Pancreas (tissue), 10 donors: ENCODE measurements around the gene FHIT. TPM values are rescaled to one million over a fixed set of nuclear protein-coding genes. Genes with fewer than 3 reads are reported as not detected.

Experiments
- ATAC-seq, 4 donors: fragments of 200-7000 bp; cut with Tn5 transposase; one replicate each; pipeline versions ENCODE4 v1.8.0 to v1.9.1; 2020; ENCODE audit warnings: mild to moderate bottlenecking in 4 of 4, moderate library complexity in 4 of 4
- DNase-seq, 6 donors: peaks; one replicate each; pipeline ENCODE4 v3.0.0-alpha.2; 2020
- FAIRE-seq: peaks from 2 replicates; lab custom pipeline; 2012; peaks lifted over from hg19 to GRCh38; lab: Jason Lieb, UNC
- H3K27ac ChIP-seq, 4 donors: fragments of 200-600 bp; sonication (generic); 1 replicate in 3 of 4; 2 replicates in 1 of 4; pipeline versions ENCODE4 v1.5.0 to v1.8.0; 2020
- H3K27me3 ChIP-seq, 4 donors: fragments of 200-600 bp; one replicate each; pipeline ENCODE4 v1.8.0; 2021
- H3K36me3 ChIP-seq, 3 donors: fragments of 200-600 bp; sonication (generic) in 1 of 3; one replicate each; pipeline versions ENCODE4 v1.5.0 to v1.8.0; 2020 to 2021
- H3K4me1 ChIP-seq, 3 donors: fragments of 200-600 bp; one replicate each; pipeline ENCODE4 v1.8.0; 2021
- H3K4me3 ChIP-seq, 4 donors: fragments of 200-600 bp; sonication (generic) in 2 of 4; one replicate each; pipeline versions ENCODE4 v1.5.0 to v1.8.0; 2020 to 2021
- H3K9me3 ChIP-seq, 4 donors: fragments of 200-600 bp; one replicate each; pipeline ENCODE4 v1.8.0; 2021
- CTCF ChIP-seq, 4 donors: fragments of 200-600 bp; sonication (generic) in 3 of 4; IDR thresholded peaks; one replicate each; pipeline versions ENCODE4 v1.5.0 to v1.8.0; 2021; ENCODE audit warnings: antibody characterized with exemption in 4 of 4
- WGBS, 2 donors: extraction: QIAGEN DNeasy Blood & Tissue Kit; methylation state at CpG; one replicate each; pipeline ENCODE4 v1.1.7; 2013; 5-methylcytosine and 5-hydroxymethylcytosine counted together
- intact Hi-C, 3 donors: fragments of 100-400 bp; cut with DNase I; formaldehyde crosslinking; loops; one replicate each; pipeline versions ENCODE4 v1.11.1 to v1.14.2; 2022
- polyA plus RNA-seq, 2 donors: library from polyadenylated mRNA; stranded (reverse); fragments of 200-250 nt; gene quantifications; one replicate each; pipeline ENCODE4 v1.2.3, GENCODE V29; 2013
- total RNA-seq, 6 donors: library from RNA; stranded (reverse); fragmentation: NEBNext Ultra II Directional in 4 of 6; extraction: Animal tissue kit (Norgen Biotek cat#: 25700) in 4 of 6; gene quantifications; one replicate each; pipeline versions ENCODE4 v1.2.1 to v1.2.4, GENCODE V29; 2021 to 2023
- donor health status: healthy with polysubstance abuse.
- donor health status: DM: no; HTN: no; CAD: no; lungs with moderate emphysema.
- donor health status: DM: no; HTN: no; CAD: no.
- donor health status: control.
- donor health status: control.
- donor health status: Bipolar disorder and iron deficiency.
- donor health status: DM: yes; HTN: yes; CAD: no.
- donor health status: DM: no; HTN: no; CAD: no.
- donor health status: DM: no; HTN: no; CAD: no.
- donor health status: DM: yes; HTN: yes; CAD: no.

Gene FHIT
- total and polyA plus RNA-seq, 8 donors = 4.8 to 15.7 (median 8.0) TPM

- Histone ChIP-seq H3K4me3 (no peak overlapping the region), H3K27ac (no peak overlapping the region), H3K27me3 (no peaks in the 10 kb centered on the region), H3K36me3 (no peaks in the 10 kb centered on the region), H3K4me1 (no peaks in the 10 kb centered on the region), H3K9me3 (peaks cover 0 to 3% (median 0%) of the 10 kb centered on the region in 4 donors)
- 92% methylated on average over 2 of the region's 2 CpGs for WGBS, 2 donors
- ATAC-seq (no peak), FAIRE-seq (no peak), DNase-seq (no peak)
- no peak for TF ChIP-seq CTCF (IDR thresholded peaks at IDR 0.05)
- intact Hi-C loops = loop anchor here in 1 of 3 donors (10.0 kb wide), 1 partner anchor 276 kb away; no protein-coding TSS in a partner anchor
Measured at GRCh38 chr3:59850417-59850816, 1400.8 kb downstream of the FHIT start.

- no peak for FAIRE-seq
- WGBS, 2 donors = 97 to 100% methylated on average over 1 of the region's 1 CpG
Measured at GRCh38 chr3:59845386-59845785, 1405.9 kb downstream of the FHIT start.

GRCh38 chr3:59843821-59844220 is 1407.4 kb downstream of the FHIT start:
- intact Hi-C loops = no loop called here
- 90 to 94% methylated on average over 1 of the region's 1 CpG for WGBS, 2 donors
- Histone ChIP-seq H3K36me3 (no peaks in the 10 kb centered on the region), H3K27me3 (no peaks in the 10 kb centered on the region), H3K4me1 (no peaks in the 10 kb centered on the region), H3K9me3 (peaks cover 0 to 3% (median 0%) of the 10 kb centered on the region in 4 donors), H3K4me3 (no peak overlapping the region), H3K27ac (no peak overlapping the region)
- TF ChIP-seq CTCF (IDR thresholded peaks at IDR 0.05) = no peak
- ATAC-seq = no peak
- no peak for FAIRE-seq
- DNase-seq = no peak

More at GRCh38 chr3:59845386-59845785, 1405.9 kb downstream of the FHIT start:
- Histone ChIP-seq H3K4me1 (no peaks in the 10 kb centered on the region), H3K9me3 (peaks cover 0 to 3% (median 0%) of the 10 kb centered on the region in 4 donors), H3K36me3 (no peaks in the 10 kb centered on the region), H3K27me3 (no peaks in the 10 kb centered on the region), H3K4me3 (no peak overlapping the region), H3K27ac (no peak overlapping the region)
- no peak for TF ChIP-seq CTCF (IDR thresholded peaks at IDR 0.05)
- intact Hi-C loops = no loop called here
- no peak for DNase-seq
- ATAC-seq = no peak

- FAIRE-seq (no peak), ATAC-seq (no peak), DNase-seq (no peak)
- H3K36me3 ChIP-seq = no peaks in the 10 kb centered on the region
- 63 to 79% methylated on average over 1 of the region's 1 CpG for WGBS, 2 donors
- H3K27me3 ChIP-seq = no peaks in the 10 kb centered on the region
- no peaks in the 10 kb centered on the region for H3K4me1 ChIP-seq
- no peaks in the 10 kb centered on the region for H3K9me3 ChIP-seq
- no peak overlapping the region for H3K27ac ChIP-seq
- intact Hi-C loops = no loop called here
- TF ChIP-seq CTCF (IDR thresholded peaks at IDR 0.05) = no peak
- no peak overlapping the region for H3K4me3 ChIP-seq
Measured at GRCh38 chr3:59839810-59840515, 1411.3 kb downstream of the FHIT start.

- no peak for ATAC-seq
Measured at GRCh38 chr3:59839283-59839682, 1412.0 kb downstream of the FHIT start.

More at GRCh38 chr3:59839283-59839682, 1412.0 kb downstream of the FHIT start:
- Histone ChIP-seq H3K36me3 (no peaks in the 10 kb centered on the region), H3K4me3 (no peak overlapping the region), H3K4me1 (no peaks in the 10 kb centered on the region), H3K27ac (no peak overlapping the region), H3K27me3 (no peaks in the 10 kb centered on the region), H3K9me3 (no peaks in the 10 kb centered on the region)
- DNase-seq (no peak), FAIRE-seq (no peak)
- no peak for TF ChIP-seq CTCF (IDR thresholded peaks at IDR 0.05)
- intact Hi-C loops = no loop called here
- WGBS, 2 donors = 93 to 94% methylated on average over 3 of the region's 3 CpGs
